GM21390 (cell line): ENCODE results near the gene TDRD3.

ENCODE experiments used
- ATAC-seq: cut with Tn5 transposase; IDR thresholded peaks from one replicate; pipeline ENCODE4 v1.9.1; 2021; ENCODE audit not compliant: unreplicated experiment

TDRD3 gene

DNA sequence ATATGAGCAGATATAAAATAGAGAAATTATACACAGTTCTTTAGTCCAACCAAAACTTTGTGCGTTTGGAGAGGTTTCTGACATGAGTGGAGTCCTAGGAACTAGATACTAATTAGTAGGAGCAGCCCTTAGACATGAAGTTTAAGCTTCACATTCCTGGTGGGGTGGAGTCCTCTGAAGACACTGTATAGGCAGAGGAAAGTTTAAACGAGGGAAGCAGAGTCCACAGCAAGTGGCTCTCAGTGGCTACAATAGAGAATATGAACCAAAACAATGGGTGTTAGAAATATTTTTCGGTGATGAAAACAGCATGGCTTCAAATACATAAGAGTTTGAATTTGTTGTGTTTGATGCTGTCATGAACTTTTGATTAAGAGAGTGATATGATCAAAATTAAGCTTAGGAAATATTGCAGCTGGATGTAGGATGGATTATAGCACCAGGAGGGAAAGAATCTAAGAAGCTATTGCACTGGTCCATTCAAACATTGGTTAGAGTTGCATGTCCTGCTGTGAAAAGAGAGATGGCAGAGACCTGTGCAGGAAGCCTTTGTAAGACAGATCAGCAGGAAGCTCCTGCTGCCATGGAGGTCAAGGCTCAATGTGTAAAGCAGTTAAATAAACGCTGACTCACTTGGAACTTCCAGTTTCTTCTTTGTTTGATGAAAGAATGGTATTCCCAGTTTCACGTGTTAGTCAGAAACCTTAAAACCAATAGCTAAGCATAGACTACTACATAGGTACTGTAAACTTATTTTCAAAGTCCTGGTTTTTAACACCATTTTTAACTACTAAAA is 175.2 kb downstream of the TDRD3 start:
- no peak for ATAC-seq

- no peak for ATAC-seq
Measured at GRCh38 chr13:60572855-60573254, 175.8 kb downstream of the TDRD3 start.

GRCh38 chr13:60574735-60575134 is 177.7 kb downstream of the TDRD3 start:
- ATAC-seq, result no peak

- ATAC-seq, result no peak
Measured at GRCh38 chr13:60575142-60575541, 178.1 kb downstream of the TDRD3 start.

DNA sequence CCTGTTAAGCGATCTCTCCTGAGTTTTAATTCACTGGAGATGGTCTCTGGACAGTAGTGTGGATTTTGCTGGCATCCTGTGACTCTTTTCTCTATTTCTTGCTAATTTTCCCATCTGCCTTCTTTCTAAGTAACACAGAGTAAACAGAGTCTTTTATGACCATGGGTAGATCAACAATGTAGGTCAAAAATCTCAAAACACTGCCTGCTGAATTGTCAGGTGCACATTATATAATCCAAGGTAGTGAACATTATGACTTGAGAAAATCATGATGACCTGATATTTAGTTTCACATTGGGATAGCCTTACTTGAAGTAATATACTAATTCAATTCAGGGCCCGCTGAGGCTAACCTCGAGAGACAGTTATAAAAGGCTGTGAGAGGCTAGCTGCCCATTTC is 180.7 kb downstream of the TDRD3 start:
- no peak for ATAC-seq

- ATAC-seq, result no peak
Measured at GRCh38 chr13:60583196-60583888, 186.3 kb downstream of the TDRD3 start.

DNA sequence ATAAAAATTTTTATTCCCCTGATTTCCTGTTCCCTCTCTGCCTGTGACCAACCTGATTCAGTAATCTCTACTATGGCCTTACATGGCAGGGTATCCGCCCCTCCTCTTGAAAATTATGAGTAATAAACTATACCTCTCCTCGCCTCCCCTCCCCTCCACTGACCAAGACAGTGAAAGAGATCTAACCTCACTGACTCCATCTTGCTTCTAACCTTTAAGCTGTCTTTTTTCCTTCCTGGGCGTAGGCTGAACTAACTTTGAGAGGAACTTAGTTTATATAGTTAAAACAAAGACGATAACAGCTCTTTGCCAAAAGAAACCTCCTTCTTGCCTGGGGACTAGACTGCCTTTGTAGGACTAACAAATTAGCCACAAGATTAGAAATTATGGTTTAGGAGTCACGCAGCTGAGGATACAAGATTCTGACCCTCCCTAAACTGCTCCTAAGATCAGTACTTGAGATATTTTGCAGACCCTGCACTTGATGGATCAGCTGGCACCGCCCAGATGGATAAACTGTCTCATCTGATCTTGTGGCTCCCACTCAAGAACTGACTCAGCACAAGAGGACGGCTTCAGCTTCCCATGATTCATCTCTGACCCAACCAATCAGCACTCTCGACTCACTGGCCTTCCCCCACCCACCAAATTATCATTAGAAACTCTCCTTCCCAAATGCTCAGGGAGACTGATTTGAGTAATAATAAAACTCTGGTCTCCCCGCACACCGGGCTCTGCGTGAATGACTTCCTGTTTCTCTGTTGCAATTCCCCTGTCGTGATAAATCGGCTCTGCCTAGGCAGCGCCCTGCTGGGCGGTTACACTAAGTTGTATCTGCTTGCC is 187.1 kb downstream of the TDRD3 start:
- no peak for ATAC-seq

GRCh38 chr13:60584976-60585375 is 188.0 kb downstream of the TDRD3 start:
- ATAC-seq, result no peak

- ATAC-seq, result no peak
Measured at GRCh38 chr13:60590800-60591747, 194.1 kb downstream of the TDRD3 start.

GRCh38 chr13:60603049-60603448 is 206.0 kb downstream of the TDRD3 start:
- no peak for ATAC-seq

- no peak for ATAC-seq
Measured at GRCh38 chr13:60604058-60604457, 207.0 kb downstream of the TDRD3 start.

DNA sequence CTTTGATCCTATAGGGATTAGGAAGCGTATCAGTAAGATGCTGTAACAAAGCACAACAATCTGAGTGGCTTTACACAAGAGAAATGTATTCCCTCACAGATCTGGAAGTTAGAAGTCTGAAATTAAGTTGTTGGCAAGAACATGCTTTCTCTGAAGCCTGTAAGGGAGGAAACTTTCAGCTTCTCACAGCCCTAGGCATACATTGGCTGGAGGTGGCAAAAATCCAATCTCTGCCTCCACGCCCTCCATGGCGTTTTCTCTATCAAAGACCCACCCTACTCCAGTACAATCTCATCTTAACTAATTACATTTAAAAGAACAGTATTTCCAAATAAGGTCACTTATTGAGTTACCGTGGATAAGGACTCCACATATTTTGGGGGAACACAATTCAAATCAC is 211.9 kb downstream of the TDRD3 start:
- no peak for ATAC-seq

DNA sequence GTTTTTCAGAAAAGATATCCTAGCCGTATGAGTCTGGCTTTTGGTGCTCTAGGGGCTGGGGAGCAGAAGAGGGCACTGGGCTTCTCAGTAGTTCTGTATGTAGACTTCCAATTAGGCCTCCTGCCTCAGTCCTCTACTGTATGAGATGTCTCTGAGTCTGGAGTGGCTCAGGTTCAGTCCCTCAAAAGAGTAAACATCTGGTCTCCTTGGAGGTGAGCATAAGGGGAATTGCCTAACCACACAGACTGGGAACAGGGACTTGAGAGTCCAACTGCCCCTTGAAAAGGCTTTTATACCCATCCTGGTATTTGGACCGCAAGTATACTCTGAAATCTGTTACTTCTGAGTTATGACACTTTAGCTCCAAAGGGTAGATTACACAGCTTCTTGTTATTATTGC is 214.5 kb downstream of the TDRD3 start:
- ATAC-seq, result no peak

DNA sequence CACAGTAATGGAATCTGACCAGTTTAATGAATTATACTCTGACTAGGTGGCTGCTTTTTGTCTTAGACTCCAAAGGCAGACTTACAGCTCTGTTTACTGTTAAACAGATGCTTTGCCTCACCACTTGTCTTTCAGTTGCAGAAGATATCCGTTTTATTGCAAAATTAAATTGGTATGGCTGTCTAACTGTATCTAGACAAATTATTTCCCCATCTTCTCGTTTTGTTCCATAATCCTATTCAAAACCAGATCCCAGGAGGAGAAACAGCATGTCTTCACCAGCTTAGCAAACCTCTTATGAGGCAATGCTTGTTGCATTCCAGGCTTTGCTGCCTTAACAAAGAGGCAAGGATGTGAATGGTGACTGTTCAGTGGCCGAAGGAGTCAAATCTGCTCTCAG is 215.6 kb downstream of the TDRD3 start:
- no peak for ATAC-seq

DNA sequence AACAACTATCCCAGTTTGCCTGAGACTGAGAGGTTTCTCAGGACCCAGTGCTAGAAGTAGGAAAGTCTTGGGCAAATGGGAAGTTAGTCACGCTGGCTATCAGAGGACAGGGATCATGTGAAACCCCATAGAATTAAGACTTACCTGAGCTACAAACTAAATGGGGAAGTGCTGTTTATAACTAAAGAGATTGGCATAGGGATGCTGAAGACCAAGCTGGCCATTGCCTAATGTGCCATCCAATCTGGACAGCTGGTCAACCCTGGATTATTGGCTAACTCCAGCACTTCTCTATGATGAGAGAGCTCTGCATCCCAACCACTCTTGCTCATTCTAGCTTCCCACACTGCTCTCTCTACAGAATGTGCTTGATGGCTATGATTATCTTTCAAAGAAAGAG is 216.1 kb downstream of the TDRD3 start:
- no peak for ATAC-seq

GRCh38 chr13:60617991-60618733 is 221.1 kb downstream of the TDRD3 start:
- no peak for ATAC-seq

GRCh38 chr13:60619461-60619860 is 222.4 kb downstream of the TDRD3 start:
- no peak for ATAC-seq

GRCh38 chr13:60620611-60621395 is 223.8 kb downstream of the TDRD3 start:
- ATAC-seq, result no peak

- no peak for ATAC-seq
Measured at GRCh38 chr13:60623151-60623550, 226.1 kb downstream of the TDRD3 start.
